Adrenal gland (tissue), 12 donors: ENCODE results near the gene TMEM135. TPM values are rescaled to one million over a fixed set of nuclear protein-coding genes. Genes with fewer than 3 reads are reported as not detected.
"Not testable (repeated sequence)": the region's sequence is repeated elsewhere in the genome, so short reads cannot be mapped to it uniquely, and the experiment has no call there.

Experiments
- DNase-seq, 7 donors: peaks; one replicate each; pipeline ENCODE4 v3.0.0-alpha.2; 2019 to 2020
- H3K27ac ChIP-seq, 5 donors: fragments of 200-600 bp; sonication (generic) in 4 of 5; 1 replicate in 3 of 5; 2 replicates in 2 of 5; pipeline versions ENCODE4 v1.5.1 to v1.8.0; 2016 to 2020; ENCODE audit warnings: mild to moderate bottlenecking in 1 of 5
- H3K27me3 ChIP-seq: fragments of 200-600 bp; 2 replicates; pipeline ENCODE4 v1.8.0; 2021
- H3K36me3 ChIP-seq, 2 donors: fragments of 200-600 bp; replicated peaks in 1 of 2; 1 replicate in 1 of 2; 2 replicates in 1 of 2; pipeline versions ENCODE4 v1.5.1 to v1.8.0; 2018 to 2022
- H3K4me1 ChIP-seq, 2 donors: fragments of 200-600 bp; replicated peaks in 1 of 2; 1 replicate in 1 of 2; 2 replicates in 1 of 2; pipeline versions ENCODE4 v1.5.1 to v1.8.0; 2018 to 2021
- H3K4me3 ChIP-seq, 4 donors: fragments of 200-600 bp; sonication (generic) in 3 of 4; one replicate each; pipeline ENCODE4 v1.5.1; 2016 to 2018
- H3K9me3 ChIP-seq, 3 donors: fragments of 200-600 bp; sonication (generic) in 1 of 3; replicated peaks in 1 of 3; 1 replicate in 2 of 3; 2 replicates in 1 of 3; pipeline versions ENCODE4 v1.5.1 to v1.8.0; 2016 to 2021
- POLR2A ChIP-seq, 2 donors: fragments of 450-650 bp; IDR thresholded peaks; one replicate each; pipeline ENCODE4 v1.6.1; 2017; ENCODE audit warnings: antibody characterized with exemption in 2 of 2, mild to moderate bottlenecking in 2 of 2, moderate library complexity in 1 of 2
- WGBS, 4 donors: extraction: QIAGEN DNeasy Blood & Tissue Kit in 2 of 4; methylation state at CpG; one replicate each; pipeline versions ENCODE4 v1.1.5 to v1.1.7; 2013 to 2017; 5-methylcytosine and 5-hydroxymethylcytosine counted together
- intact Hi-C, 2 donors: fragments of 100-400 bp; cut with DNase I; formaldehyde crosslinking; loops; one replicate each; pipeline versions ENCODE4 v1.14.1 to v1.15.0; 2022 to 2023
- polyA plus RNA-seq, 3 donors: library from polyadenylated mRNA; stranded (reverse); fragments of 200-250 nt in 2 of 3; fragments of 350-450 nt in 1 of 3; fragmentation: Illumina TruSeq in 1 of 3; extraction: RNeasy Lipid Tissue Mini Kit (QIAGEN cat#74804) in 1 of 3; gene quantifications; one replicate each; pipeline ENCODE4 v1.2.3, GENCODE V29; 2013 to 2014
- total RNA-seq, 9 donors: library from RNA; depleted of rRNA in 4 of 9; stranded (reverse); fragments of >200 nt in 4 of 9; fragments of 120-200 nt in 1 of 9; fragmentation: NEBNext Ultra II Directional in 1 of 9; extraction: Animal tissue kit (Norgen Biotek cat#: 25700) in 1 of 9; gene quantifications; one replicate each; pipeline versions ENCODE4 v1.1.0 to v1.2.4, GENCODE V29; 2013 to 2023
- TF ChIP-seq, protein P1 (sequence below), 6 experiments: fragments of 450-650 bp in 4 of 6; fragments of 200-600 bp in 2 of 6; sonication (generic) in 1 of 6; IDR thresholded peaks; 1 replicate in 5 of 6; 2 replicates in 1 of 6; pipeline versions ENCODE4 v1.5.1 to v1.8.0; 2016 to 2021; ENCODE audit warnings: antibody characterized with exemption in 6 of 6, mild to moderate bottlenecking in 2 of 6, moderate library complexity in 1 of 6
- donor health status: healthy with polysubstance abuse.
- donor health status: Bipolar disorder and iron deficiency.
- donor health status: DM: yes; HTN: yes; CAD: no.
- donor health status: DM: no; HTN: no; CAD: no.
- donor health status: DM: no; HTN: no; CAD: no.
- donor health status: DM: yes; HTN: yes; CAD: no.

Gene TMEM135
- total and polyA plus RNA-seq, 12 donors: 8.2 to 101 (median 44.5) TPM

DNA sequence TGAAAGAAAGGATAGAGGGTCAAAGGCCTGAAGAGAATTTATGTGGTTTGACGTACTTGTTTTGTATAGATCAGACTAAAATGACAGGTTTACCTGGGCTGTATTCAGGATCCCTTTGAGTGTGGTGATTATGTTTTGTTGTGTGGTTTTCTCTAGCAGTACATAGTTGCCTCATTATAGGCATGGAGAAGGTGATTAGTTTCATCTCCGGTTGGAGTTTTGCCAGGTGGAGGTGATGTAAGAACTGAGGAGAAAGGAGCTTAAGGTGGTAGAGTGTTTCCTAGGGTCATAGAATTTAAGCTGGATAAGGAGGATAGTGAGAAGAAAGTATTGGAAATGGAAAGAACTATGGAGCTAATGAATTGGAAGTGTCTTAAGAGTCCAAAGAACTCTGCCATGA is 229.0 kb downstream of the TMEM135 start:
- Histone ChIP-seq H3K4me3 (no peak overlapping the region), H3K27me3 (no peaks in the 10 kb centered on the region), H3K27ac (no peak overlapping the region), H3K36me3 (no peaks in the 10 kb centered on the region), H3K4me1 (peaks cover 0 to 11% of the 10 kb centered on the region in 2 donors), H3K9me3 (peaks cover 0 to 3% (median 0%) of the 10 kb centered on the region in 3 donors)
- WGBS, 4 donors: 60 to 94% (median 73%) methylated on average over 2 of the region's 2 CpGs
- intact Hi-C loops: no loop called here
- TF ChIP-seq POLR2A (IDR thresholded peaks at IDR 0.05): no peak
- TF ChIP-seq, protein P1, sequence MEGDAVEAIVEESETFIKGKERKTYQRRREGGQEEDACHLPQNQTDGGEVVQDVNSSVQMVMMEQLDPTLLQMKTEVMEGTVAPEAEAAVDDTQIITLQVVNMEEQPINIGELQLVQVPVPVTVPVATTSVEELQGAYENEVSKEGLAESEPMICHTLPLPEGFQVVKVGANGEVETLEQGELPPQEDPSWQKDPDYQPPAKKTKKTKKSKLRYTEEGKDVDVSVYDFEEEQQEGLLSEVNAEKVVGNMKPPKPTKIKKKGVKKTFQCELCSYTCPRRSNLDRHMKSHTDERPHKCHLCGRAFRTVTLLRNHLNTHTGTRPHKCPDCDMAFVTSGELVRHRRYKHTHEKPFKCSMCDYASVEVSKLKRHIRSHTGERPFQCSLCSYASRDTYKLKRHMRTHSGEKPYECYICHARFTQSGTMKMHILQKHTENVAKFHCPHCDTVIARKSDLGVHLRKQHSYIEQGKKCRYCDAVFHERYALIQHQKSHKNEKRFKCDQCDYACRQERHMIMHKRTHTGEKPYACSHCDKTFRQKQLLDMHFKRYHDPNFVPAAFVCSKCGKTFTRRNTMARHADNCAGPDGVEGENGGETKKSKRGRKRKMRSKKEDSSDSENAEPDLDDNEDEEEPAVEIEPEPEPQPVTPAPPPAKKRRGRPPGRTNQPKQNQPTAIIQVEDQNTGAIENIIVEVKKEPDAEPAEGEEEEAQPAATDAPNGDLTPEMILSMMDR (IDR thresholded peaks at IDR 0.05): no peak
- no peak for DNase-seq

DNA sequence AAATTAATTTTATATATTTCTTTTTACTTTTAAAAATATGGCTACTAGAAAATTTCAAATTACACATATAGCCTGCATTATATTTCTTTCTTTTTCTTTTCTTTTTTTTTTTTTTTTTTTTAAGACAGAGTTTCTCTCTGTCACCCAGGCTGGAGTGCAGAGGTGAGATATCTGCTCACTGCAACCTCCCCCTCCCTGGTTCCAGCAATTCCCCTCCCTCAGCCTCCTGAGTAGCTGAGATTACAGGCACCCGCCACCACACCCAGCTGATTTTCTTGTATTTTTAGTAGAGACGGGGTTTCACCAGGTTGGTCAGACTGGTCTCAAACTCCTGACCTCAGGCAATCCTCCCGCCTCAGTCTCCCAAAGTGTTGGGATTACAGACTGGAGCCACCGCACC is 234.2 kb downstream of the TMEM135 start:
- intact Hi-C loops: not testable (repeated sequence)
- WGBS, 4 donors: 95 to 100% (median 98%) methylated on average over 4 of the region's 4 CpGs

DNA sequence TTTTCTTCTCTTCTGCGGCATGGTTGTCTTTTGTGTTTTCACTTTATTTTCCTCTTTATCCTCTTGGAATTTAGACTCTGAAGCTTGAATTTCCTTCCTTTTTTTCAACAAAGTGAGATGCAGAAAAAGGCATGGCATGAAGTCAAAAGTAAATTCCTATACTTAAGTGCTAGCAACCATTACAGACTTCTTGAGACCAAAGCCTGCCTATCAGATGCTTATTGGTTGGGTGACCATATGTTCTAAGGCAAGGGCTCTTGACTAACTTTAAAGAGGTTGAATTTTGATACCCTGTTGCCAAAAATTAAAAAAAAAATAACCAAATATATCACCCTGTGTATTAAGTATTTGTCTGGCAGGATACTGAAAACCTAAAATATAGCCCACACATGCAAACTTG is 237.4 kb downstream of the TMEM135 start:
- no peak for DNase-seq
- TF ChIP-seq, protein P1 (IDR thresholded peaks at IDR 0.05): no peak
- TF ChIP-seq POLR2A (IDR thresholded peaks at IDR 0.05): no peak
- Histone ChIP-seq H3K4me1 (no peaks in the 10 kb centered on the region), H3K27me3 (no peaks in the 10 kb centered on the region), H3K27ac (no peak overlapping the region), H3K9me3 (no peaks in the 10 kb centered on the region), H3K36me3 (no peaks in the 10 kb centered on the region), H3K4me3 (no peak overlapping the region)
- WGBS, 4 donors: 74 to 86% (median 79%) methylated on average over 1 of the region's 1 CpG
- intact Hi-C loops: loop anchor here in 1 of 2 donors (5.0 kb wide), 1 partner anchor 278 kb away; no protein-coding TSS in a partner anchor

More for the DNA sequence above, 234.2 kb downstream of the TMEM135 start:
- H3K27ac ChIP-seq, DNase-seq, H3K27me3 ChIP-seq, H3K4me1 ChIP-seq, H3K4me3 ChIP-seq, H3K36me3 ChIP-seq, H3K9me3 ChIP-seq: not testable (repeated sequence)

DNA sequence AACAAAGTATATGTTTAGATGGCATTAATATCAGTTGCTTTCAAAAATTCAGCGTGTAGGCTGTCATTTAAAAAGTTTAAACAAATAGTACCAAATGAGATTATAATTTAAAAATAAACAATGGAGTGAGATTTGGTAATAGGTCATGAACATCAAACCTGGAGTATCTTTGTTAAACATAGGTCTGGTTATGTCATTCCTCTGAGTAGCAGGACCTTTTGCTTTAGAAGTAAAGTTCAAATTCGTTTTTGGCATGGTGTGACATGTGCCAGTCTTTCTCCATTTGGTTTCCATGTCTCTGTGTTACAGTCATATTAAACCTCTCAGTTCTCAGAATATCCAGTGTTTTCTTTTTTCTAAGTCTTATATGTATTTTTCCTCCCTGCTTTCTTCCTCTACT is 242.4 kb downstream of the TMEM135 start:
- no peak overlapping the region for H3K4me3 ChIP-seq
- whole genome bisulfite sequencing, 4 donors: 64 to 82% (median 72%) methylated on average over 2 of the region's 2 CpGs
- no peaks in the 10 kb centered on the region for H3K36me3 ChIP-seq
- no peaks in the 10 kb centered on the region for H3K27me3 ChIP-seq
- intact Hi-C loops: loop anchor here in 1 of 2 donors (10.0 kb wide), 1 partner anchor 415 kb away; no protein-coding TSS in a partner anchor
- TF ChIP-seq, protein P1 (IDR thresholded peaks at IDR 0.05): no peak
- TF ChIP-seq POLR2A (IDR thresholded peaks at IDR 0.05): no peak
- DNase-seq: no peak
- H3K4me1 ChIP-seq: no peaks in the 10 kb centered on the region
- no peak overlapping the region for H3K27ac ChIP-seq
- H3K9me3 ChIP-seq: no peaks in the 10 kb centered on the region

DNA sequence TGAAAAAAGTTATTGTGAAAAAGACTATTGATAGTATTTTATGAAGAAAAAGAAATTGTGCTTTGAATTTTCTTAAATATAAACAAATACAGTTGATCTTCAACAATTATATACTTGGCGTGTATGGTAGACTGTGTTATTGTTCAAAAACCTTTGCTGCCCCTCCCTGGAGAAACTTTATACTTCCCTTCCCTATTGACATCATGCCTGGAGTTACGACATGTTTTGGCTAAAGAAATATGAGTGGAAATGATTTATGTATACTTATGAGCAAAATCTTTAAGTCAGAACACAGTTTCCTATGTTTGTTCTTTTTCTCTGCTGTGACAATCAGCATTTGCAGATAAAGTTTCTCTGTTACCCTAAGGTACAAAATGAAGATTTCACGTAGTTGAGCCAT is 243.8 kb downstream of the TMEM135 start:
- 37 to 56% (median 49%) methylated on average over 3 of the region's 3 CpGs for WGBS, 4 donors

More for the DNA sequence above, 243.8 kb downstream of the TMEM135 start:
- no peak for TF ChIP-seq POLR2A (IDR thresholded peaks at IDR 0.05)
- TF ChIP-seq, protein P1 (IDR thresholded peaks at IDR 0.05): peak in 2 of 6 experiments; percentile 32 to 47
- Histone ChIP-seq H3K4me3 (no peak overlapping the region), H3K27ac (no peak overlapping the region), H3K36me3 (no peaks in the 10 kb centered on the region), H3K27me3 (no peaks in the 10 kb centered on the region), H3K9me3 (no peaks in the 10 kb centered on the region), H3K4me1 (no peaks in the 10 kb centered on the region)
- intact Hi-C loops: loop anchor here in 1 of 2 donors (10.0 kb wide), 1 partner anchor 417 kb away; no protein-coding TSS in a partner anchor
- DNase-seq: peak in 1 of 7 donors; percentile 13
